Esophagus squamous epithelium (tissue), 4 donors: ENCODE results near the gene ZGPAT.

Source experiments
- CTCF ChIP-seq, 6 experiments: fragments of 450-650 bp in 4 of 6; fragments of 200-600 bp in 2 of 6; sonication (generic) in 2 of 6; IDR thresholded peaks; one replicate each; pipeline ENCODE4 v1.5.1; 2016 to 2019; ENCODE audit warnings: antibody characterized with exemption in 6 of 6, mild to moderate bottlenecking in 4 of 6, moderate library complexity in 4 of 6
- POLR2A ChIP-seq, 4 donors: fragments of 450-650 bp; IDR thresholded peaks; one replicate each; pipeline ENCODE4 v1.6.1; 2017; ENCODE audit warnings: antibody characterized with exemption in 4 of 4, mild to moderate bottlenecking in 4 of 4, moderate library complexity in 3 of 4

GRCh38 chr20:63672666-63673065 is 35.2 kb upstream of the ZGPAT start:
- TF ChIP-seq CTCF (IDR thresholded peaks at IDR 0.05) (no peak), POLR2A (IDR thresholded peaks at IDR 0.05) (no peak)
